ENCODE results near the gene WTAP. TPM values are rescaled to one million over a fixed set of nuclear protein-coding genes. Genes with fewer than 3 reads are reported as not detected.

Gene WTAP
- total and polyA plus RNA-seq, 2 of the 4 experiments (the other 2 are of a cell fraction): 30.2 to 92.3 TPM

- ATAC-seq (ENCODE audit: low read depth) (no peak), DNase-seq (no peak)
- Histone ChIP-seq H3K9ac (ENCODE audit: low read depth, low read length) (peak overlapping the region; percentile 99), H4K5ac (ENCODE audit: low read depth, low read length) (no peak overlapping the region), H2BK5ac (ENCODE audit: low read depth, low read length, poor library complexity, severe bottlenecking) (peak overlapping the region; percentile 91), H4K91ac (ENCODE audit: insufficient read depth, low read depth, low read length) (no peak overlapping the region), H3K27ac (ENCODE audit: insufficient read depth, low read length) (peak overlapping the region; percentile 37; the same call in 1 of the 2 replicates), H3K56ac (ENCODE audit: extremely low read depth, insufficient read depth, low read length) (0 out of 2 replicates have a peak overlapping the region, but pooled peaks have one; percentile 42), H3K23ac (ENCODE audit: low read depth, low read length) (peak overlapping the region; percentile 72; the same call in 1 of the 2 replicates), H2BK15ac (ENCODE audit: low read depth, low read length) (no peak overlapping the region), H3K18ac (ENCODE audit: low read depth, low read length) (no peak overlapping the region), H3K27me3 (ENCODE audit: control insufficient read depth, insufficient read depth, low read length) (no peaks in the 10 kb centered on the region), H2AFZ (replicated peaks; ENCODE audit: low read length, poor library complexity) (no peak overlapping the region), H2AK5ac (ENCODE audit: low read depth, low read length) (no peak overlapping the region), H4K20me1 (ENCODE audit: insufficient read depth, low read length) (peaks cover 59% of the 10 kb centered on the region), H3K4me1 (ENCODE audit: control insufficient read depth, insufficient read depth, low read length) (peaks cover 3% of the 10 kb centered on the region; the same call in 1 of the 2 replicates), H3K4me3 (ENCODE audit: insufficient read depth, low read depth, low read length) (peak overlapping the region; percentile 98), H3K4ac (ENCODE audit: low read depth, low read length) (no peak overlapping the region), H3K14ac (replicated peaks; ENCODE audit: low read depth, low read length) (peak overlapping the region; percentile 48), H2AK9ac (replicated peaks; ENCODE audit: low read depth, low read length, poor library complexity) (no peak overlapping the region), H2BK120ac (ENCODE audit: low read depth, low read length) (no peak overlapping the region), H3K36me3 (ENCODE audit: control insufficient read depth, insufficient read depth, low read length) (no peaks in the 10 kb centered on the region; the same call in none of the 2 replicates), H3K79me1 (ENCODE audit: low read depth in 1 of 2, low read length in 2 of 2) (peaks cover 9 to 36% of the 10 kb centered on the region in 2 experiments), H4K8ac (ENCODE audit: low read depth in 2 of 2, low read length in 2 of 2) (no peak overlapping the region), H3K9me1 (ENCODE audit: insufficient read depth, low read length) (peaks cover 3% of the 10 kb centered on the region), H3K9me3 (ENCODE audit: control insufficient read depth, insufficient read depth, low read length) (no peaks in the 10 kb centered on the region), H3K4me2 (ENCODE audit: low read depth, low read length) (peak overlapping the region; percentile 92), H2BK20ac (ENCODE audit: low read depth, low read length) (no peak overlapping the region)
- ChIA-PET CTCF (no interaction called here), POLR2A (ENCODE audit: unreplicated experiment) (no interaction called here)
- WGBS, 2 experiments (ENCODE audit: extremely low coverage in 2 of 2, insufficient read length in 1 of 2): no CpG with 5 or more reads among the region's 9 CpGs
- dilution Hi-C loops (cut with HindIII; ENCODE audit: low sequenced_read_pairs, unreplicated experiment) (no loop called here), intact Hi-C loops (cut with micrococcal nuclease) (loop anchor here (1.0 kb wide), 1 partner anchor 36 kb away; no protein-coding TSS in a partner anchor), in situ Hi-C loops (cut with MboI; ENCODE audit: low sequenced_read_pairs) (no loop called here)
- no TSS peak for BruUV-seq (replicated peaks)
- TF ChIP-seq RCOR1 (IDR thresholded peaks at IDR 0.05; ENCODE audit: insufficient replicate concordance, low read length) (no peak), RAD21 (IDR thresholded peaks at IDR 0.05; ENCODE audit: low read length) (no peak), RFX5 (IDR thresholded peaks at IDR 0.05; ENCODE audit: low read depth, low read length) (no peak), FOS (IDR thresholded peaks at IDR 0.05; ENCODE audit: low read depth, low read length) (no peak), BHLHE40 (IDR thresholded peaks at IDR 0.05; ENCODE audit: low read depth, low read length) (no peak), CHD1 (IDR thresholded peaks at IDR 0.05; ENCODE audit: low read depth, low read length) (no peak)
- TF ChIP-seq, protein P1, sequence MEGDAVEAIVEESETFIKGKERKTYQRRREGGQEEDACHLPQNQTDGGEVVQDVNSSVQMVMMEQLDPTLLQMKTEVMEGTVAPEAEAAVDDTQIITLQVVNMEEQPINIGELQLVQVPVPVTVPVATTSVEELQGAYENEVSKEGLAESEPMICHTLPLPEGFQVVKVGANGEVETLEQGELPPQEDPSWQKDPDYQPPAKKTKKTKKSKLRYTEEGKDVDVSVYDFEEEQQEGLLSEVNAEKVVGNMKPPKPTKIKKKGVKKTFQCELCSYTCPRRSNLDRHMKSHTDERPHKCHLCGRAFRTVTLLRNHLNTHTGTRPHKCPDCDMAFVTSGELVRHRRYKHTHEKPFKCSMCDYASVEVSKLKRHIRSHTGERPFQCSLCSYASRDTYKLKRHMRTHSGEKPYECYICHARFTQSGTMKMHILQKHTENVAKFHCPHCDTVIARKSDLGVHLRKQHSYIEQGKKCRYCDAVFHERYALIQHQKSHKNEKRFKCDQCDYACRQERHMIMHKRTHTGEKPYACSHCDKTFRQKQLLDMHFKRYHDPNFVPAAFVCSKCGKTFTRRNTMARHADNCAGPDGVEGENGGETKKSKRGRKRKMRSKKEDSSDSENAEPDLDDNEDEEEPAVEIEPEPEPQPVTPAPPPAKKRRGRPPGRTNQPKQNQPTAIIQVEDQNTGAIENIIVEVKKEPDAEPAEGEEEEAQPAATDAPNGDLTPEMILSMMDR (conservative IDR thresholded peaks at IDR 0.05; ENCODE audit: low read depth, low read length): no peak
Measured at GRCh38 chr6:159728531-159728964, 1.2 kb downstream of the WTAP start.
